GM19035 (cell line): Measurements from ENCODE around the gene TNK1.
"Not testable (repeated sequence)": the region's sequence is repeated elsewhere in the genome, so short reads cannot be mapped to it uniquely, and the experiment has no call there.

Experiments used
- ATAC-seq: cut with Tn5 transposase; IDR thresholded peaks from one replicate; pipeline ENCODE4 v1.9.1; 2021; ENCODE audit not compliant: unreplicated experiment

TNK1 gene

DNA sequence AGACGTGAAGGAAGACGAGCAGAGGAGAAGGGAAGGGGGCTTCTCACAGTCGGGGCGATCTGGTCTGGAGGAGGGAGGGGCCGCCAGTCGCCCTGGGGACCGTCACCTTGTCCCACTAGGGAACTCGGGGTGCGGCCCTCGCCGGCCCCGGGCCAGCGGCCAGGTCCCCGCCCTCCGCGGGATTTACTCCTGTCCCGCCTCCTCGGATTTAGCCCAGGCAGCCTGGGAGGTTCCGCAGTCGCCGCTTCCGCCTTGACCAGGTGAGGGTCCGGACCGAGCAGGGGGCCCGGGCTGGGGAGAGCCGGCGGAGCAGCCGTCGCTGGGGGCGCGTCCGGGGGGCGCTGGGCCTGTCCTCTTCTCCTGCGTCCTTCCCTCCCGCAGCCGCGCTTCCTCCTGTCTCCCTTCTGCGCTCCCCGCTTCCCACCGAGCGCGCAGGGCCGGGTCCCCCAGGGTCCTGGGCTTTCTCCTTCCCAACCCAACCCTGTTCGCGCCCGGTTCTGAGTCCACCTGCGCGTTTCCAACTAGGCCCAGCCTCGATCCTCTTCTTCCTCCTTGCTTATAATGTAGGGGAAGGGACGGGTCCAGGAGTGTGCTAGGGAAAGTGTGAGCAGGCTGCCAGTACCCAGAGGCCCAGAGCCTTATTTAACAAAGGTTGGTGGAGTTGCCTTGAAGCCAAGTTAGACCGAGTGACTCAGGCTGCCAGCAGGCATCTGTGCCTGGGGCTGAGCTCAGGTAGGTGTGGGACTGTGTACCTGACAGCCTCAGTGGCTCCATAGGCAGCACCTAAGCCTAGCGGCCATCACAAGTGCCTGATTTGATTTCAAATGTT, at the start of gene TNK1:
Gene TNK1, plus strand, starts transcription at position 235 of the 829 bp plus-strand sequence. CDS start 1,838 bp downstream, outside the sequence.
- no peak for ATAC-seq

DNA sequence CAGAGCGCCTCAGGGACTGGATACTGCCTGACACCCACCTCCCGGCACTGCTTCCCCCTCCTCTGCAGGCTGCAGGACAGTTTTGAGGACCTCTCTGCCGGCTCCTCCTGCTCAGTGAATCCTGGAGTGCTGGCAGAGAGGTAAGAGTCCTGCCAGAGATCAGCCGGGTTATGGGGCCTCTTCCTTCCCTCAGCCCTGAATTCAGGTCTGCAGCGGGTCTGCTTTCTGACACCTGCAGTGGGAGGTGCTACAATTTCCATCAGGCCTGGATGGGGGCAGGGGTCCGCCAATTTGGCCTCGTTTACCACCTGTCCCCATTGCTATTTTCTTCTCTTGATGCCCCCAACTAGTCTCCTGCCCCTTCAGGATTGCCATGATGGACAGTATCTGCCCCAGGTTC, 48.8 kb upstream of the TNK1 start:
- no peak for ATAC-seq

DNA sequence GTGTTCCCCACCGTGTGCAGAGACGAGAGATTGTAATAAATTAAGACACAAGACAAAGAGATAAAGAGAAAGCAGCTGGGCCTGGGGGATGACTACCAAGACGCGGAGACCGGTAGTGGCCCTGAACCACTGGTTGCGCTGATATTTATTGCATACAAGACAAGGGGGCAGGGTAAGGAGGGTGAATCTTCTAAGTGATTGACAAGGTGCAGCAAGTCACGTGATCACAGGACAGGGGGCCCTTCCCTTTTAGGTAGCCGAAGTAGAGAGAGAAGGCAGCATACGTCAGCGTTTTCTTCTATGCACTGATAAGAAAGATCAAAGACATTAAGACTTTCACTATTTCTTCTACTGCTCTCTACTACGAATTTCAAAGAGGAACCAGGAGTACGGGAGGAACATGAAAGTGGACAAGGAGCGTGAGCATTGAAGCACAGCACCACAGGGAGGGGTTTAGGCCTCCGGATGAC, 48.3 kb upstream of the TNK1 start:
- ATAC-seq: not testable (repeated sequence)

DNA sequence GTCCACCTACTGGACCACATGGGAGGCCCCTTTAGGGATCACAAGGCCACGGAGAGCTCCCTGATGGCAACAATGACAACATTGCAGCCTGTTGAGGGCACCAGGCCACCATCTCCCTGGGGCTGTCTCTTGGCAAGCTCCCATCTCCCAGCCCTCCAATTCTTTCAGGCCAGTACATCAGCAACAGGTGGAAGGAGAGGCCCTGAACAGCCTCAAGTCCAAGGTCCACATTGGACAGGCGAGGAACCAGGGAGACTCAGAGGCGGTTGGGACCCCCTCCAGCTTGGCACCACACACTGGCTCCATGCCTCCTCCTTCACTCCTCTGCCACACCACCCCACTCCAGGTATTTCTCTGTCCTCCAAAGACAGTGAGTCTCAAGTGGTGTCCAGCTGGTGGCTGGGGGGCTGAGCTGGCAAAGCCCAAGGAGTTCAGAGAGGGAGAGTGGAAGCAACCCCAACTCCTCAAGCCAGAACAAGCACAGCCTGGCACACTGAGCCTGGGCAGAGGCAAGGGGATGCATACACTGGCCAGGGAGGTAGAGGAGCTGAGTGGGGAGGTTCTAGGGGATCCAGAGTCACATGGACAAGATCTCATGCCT, 45.9 kb upstream of the TNK1 start:
- ATAC-seq: no peak

DNA sequence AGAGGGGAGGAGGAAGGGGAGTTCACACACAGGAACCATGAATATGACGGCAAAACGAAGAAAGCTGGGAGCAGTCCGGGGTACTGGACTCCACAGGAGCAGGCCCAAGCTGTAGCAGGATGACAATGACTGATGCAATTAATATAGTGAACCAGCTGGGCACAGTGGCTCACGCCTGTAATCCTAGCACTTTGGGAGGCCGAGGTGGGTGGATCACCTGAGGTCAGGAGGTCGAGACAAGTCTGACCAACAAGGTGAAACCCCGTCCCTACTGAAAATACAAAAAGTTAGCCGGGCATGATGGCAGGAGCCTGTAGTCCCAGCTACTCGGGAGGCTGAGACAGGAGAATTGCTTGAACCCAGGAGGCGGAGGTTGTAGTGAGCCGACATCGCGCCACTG, 45.1 kb upstream of the TNK1 start:
- ATAC-seq: not testable (repeated sequence)

DNA sequence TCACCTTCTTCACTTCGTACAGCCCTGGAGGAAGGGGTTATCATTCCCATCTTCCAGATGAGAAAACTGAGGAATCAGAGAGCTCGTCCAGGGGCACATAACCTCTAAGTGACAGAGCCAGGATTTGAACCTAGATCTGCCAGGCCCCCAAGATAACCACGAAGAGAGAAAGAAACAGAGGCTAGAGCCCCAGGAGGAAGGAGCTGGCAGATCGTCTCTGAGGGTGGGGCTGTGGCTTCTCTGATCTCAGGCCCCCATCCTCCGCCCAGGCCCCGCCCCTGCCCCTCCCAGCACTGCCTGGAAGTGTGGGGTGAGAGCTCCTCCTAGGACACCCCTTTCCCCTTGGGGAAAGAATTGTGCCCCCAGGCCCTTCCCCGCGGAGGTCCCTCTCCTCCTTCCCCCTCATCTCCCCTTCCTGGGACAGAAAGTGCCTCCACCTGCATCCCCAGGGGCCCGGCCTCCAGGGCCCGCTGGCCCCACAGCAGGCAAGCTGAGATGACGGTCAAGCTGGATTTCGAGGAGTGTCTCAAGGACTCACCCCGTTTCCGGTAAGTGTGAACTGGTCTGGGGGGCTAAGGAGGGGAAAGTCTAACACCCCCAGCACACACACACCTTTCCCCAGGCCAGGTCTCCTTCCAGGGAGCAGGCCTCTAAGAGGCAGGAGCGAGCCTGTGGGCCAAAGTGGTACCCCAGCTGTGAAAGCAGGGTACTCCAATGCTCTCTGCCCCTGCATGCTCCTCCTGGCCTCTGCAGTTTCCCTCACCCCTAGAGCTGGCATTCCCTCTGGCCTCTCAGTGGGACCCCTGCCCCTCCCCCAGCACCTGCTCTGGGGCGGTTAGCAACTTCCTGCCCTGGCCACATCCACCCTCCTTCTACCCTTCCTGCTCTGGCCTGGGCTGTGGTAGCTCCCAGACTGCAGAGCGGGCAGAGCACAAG, 44.4 kb upstream of the TNK1 start, which contains the start of gene ACAP1:
Gene ACAP1, plus strand, starts transcription at position 290 of the 936 bp plus-strand sequence. Its CDS starts 206 bp downstream, at position 496.
- peak; percentile 71 for ATAC-seq

DNA sequence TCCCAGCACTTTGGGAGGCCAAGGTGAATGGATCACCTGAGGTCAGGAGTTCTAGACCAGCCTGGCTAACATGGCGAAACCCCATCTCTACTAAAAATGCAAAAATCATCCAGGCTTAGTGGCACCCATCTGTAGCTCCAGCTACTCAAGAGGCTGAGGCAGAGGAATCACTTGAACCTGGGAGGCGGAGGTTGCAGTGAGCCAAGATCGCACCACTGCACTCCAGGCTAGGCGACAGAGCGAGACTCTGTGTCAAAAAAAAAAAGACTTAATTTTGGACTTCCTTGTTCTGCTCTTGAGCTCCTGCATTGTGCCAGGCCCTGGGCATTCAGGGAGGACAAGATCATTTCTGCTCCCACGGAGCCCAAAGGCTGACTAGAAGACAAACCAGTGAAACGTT, 43.3 kb upstream of the TNK1 start:
- not testable (repeated sequence) for ATAC-seq

DNA sequence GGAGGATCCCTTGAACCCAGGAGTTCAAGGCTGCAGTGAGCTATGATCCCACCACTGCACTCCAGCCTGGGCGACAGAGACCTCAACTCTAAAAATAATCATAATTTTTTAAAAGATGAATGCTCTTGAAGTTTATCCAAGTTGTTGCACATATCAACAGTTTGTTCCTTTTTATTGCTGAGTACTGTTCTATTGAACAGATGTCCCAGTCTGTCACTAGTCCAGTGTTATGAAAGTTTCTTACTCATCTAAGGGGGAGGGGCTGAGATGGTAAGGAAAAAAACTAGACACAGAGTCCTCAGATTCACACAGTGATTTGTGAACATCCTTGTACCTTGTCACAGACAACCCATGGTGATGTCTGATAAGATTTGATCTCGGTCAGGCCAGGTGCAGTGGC, 40.7 kb upstream of the TNK1 start:
- no peak for ATAC-seq

DNA sequence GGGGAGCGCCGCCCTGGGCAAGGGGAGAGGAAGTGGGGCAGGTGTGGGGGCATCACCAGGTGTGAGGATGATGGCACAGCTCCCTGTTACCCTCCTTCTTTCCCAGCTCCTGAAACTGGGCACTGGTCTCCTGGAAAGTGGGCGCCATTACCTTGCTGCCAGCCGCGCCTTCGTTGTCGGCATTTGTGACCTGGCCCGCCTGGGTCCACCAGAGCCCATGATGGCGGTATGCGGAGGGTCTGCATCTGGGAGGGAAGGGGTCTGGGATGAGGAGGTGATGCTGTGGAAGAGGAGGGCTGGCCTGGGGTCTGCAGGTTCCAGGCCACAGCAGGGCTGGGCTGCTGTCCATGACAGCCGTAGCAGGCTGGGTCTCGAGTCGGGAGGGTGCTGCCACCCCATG, 39.0 kb upstream of the TNK1 start:
- no peak for ATAC-seq

DNA sequence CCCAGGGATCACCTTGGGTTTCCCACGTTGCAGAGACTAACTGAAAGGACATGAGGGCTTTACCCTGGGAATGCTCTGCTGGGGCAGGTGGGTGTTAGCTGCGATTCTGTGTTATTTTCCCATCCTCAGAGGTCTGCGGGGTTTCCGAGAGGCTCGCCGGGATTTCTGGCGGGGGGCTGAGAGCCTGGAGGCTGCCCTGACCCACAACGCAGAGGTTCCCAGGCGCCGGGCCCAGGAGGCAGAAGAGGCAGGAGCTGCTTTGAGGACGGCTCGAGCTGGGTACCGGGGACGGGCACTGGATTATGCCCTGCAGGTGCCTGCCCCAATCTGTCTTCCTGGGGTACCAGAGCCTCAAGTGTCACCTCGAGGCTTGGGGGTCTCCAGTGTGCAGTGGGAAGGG, 37.6 kb upstream of the TNK1 start:
- ATAC-seq: no peak

DNA sequence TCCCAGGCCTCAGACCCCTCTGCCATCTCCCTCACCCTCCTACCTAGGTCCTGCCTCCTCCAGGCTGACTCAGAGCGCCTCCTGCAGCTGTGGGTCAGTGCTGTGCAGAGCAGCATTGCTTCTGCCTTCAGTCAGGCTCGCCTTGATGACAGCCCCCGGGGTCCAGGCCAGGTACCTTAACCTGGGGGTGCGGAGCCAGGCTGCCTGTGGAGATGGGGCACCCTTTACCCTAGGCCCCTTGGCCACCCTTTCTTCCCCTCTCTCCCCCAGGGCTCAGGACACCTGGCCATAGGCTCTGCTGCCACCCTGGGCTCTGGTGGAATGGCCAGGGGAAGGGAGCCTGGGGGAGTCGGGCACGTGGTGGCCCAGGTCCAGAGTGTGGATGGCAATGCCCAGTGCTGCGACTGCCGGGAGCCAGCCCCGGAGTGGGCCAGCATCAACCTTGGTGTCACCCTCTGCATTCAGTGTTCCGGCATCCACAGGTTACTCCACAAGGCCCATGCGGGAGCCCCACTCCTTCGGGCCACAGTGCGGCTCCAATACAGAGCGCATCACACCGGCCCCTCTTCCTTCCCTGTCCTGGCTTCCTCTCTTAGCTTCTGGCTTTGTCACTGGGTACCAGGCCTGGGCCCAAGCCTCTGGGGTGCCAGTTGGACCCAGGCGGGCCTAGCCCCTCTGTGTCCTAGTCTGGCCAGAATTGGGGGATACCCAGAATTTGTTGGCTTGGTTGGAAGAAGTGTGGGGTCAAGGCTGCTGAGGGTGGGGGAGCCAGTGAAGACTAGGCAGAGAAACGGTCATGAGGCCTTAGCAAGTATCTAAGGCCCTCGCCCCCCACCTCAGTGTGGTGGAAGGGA, 33.9 kb upstream of the TNK1 start:
- ATAC-seq: no peak

DNA sequence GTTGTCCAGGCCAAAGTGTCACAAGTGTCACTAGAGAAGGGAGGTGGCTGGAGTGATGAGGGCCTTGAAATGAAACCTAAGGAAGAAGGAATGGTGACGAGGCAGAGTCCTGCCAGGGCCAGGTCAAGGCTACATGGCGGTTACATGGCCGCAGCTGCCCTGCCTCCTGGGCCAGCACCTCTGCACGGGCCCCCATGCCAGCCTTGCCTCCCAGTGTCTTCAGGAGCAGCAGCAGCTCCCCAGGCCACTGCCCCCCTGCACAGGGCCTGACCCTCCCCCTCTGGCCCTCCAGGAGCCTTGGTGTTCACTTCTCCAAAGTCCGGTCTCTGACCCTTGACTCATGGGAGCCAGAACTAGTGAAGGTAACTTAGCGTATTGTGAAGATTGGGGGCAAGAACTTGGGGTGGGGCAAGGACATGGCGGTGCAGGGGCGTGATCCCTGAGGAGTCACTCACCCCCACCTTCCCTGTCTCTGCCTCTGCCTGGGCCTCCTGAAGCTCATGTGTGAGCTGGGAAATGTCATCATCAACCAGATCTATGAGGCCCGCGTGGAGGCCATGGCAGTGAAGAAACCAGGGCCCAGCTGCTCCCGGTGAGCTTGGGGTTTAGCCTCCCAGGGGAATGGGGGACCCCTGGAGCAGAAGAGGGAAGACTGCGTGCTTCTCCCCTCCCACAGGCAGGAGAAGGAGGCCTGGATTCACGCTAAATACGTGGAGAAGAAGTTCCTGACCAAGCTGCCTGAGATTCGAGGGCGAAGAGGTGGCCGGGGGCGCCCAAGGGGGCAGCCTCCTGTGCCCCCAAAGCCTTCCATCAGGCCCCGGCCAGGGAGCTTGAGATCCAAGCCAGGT, 33.0 kb upstream of the TNK1 start:
- ATAC-seq: no peak

DNA sequence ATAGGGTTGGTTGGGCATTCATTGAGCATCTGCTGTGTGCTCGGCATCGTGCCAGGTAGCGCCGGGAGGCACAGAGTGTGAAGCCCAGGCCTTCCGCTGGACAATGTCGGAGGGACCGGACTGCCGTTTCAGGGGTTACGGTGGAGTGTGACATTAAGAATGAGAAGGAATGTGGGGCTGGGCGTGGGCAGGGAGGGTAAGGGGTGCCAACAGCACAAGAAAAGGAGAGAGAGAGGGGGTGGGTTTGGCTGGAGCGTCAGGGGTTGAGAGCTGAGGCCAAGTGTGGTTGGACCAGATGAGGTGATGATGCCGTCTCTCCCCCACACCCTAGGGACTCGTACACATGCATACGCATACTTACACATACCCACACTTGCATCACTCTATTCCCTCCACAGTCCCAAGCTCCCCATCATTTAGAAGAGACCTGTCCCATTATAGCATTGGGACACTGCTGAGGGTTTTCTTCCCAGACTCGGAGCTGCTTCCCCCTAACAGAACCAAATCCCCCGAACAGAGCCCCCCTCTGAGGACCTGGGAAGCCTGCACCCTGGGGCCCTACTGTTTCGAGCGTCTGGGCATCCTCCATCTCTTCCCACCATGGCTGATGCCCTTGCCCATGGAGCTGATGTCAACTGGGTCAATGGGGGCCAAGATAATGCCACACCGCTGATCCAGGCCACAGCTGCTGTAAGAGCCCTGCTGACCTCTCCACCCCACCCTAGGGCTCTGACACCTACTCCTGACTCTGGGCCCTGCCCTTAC, 32.2 kb upstream of the TNK1 start:
- ATAC-seq: no peak

DNA sequence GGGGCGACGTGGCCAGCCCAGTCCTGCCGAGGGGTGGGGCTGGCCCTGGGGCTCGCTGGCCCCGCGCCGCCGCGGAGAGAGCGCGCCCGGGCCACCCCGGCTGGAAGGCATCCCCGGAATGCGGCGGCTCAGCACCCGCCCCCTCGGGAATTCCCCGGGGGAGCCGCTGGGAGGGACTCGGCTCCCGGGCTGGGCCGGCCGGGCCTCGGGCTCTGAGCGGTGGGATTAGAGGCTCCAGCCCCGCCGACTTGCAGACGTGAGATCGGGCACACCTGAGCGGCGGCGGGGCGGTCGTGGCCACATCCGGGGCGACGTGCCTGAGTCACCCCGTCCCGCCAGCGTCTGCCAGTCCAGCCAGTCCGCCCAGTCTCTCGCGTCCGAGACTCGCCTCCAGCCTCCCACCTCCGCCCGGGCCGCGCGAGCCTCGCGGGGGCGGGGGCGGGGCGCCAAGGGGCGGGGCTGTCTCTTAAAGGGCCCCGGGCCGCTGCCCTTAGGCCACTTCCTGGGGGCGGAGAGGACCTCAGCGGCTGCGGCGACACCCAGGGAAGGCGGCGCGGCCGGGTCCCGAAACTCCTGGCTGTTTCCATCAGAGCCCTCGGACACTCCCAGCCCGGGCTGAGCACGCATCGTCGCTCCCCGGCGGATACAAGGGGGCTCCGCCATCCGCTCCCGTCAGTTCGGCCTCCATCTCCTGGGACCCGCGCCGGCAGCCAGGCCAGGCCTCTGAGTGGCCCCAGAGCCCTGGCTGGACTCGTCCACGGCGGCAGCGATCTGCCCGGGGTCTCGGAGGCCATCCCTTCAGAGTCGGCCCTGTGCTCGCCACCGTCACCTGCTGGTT, 29.0 kb upstream of the TNK1 start, which contains the start of gene KCTD11:
Gene KCTD11, plus strand, starts transcription at position 498 of the 838 bp plus-strand sequence.
- peak; percentile 71 for ATAC-seq

DNA sequence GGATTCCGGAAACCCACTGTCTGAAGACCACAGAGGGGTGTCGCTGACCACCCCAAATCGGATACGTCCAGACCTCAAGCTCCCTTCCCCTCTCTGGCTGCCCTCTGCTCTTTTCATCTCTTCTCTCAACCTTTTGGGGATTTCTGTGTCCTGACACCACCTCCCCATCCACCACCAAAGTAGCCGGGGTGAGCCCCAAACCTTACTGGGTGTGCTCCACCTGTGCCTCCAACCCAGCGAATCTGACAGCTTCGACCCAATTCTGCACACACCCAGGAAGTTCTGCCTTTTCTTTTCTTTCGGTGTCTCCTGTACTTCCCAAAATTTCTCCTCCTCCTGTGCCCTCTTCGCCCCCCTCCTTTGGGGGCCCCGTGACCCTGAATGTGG, 28.4 kb upstream of the TNK1 start:
- ATAC-seq: no peak

DNA sequence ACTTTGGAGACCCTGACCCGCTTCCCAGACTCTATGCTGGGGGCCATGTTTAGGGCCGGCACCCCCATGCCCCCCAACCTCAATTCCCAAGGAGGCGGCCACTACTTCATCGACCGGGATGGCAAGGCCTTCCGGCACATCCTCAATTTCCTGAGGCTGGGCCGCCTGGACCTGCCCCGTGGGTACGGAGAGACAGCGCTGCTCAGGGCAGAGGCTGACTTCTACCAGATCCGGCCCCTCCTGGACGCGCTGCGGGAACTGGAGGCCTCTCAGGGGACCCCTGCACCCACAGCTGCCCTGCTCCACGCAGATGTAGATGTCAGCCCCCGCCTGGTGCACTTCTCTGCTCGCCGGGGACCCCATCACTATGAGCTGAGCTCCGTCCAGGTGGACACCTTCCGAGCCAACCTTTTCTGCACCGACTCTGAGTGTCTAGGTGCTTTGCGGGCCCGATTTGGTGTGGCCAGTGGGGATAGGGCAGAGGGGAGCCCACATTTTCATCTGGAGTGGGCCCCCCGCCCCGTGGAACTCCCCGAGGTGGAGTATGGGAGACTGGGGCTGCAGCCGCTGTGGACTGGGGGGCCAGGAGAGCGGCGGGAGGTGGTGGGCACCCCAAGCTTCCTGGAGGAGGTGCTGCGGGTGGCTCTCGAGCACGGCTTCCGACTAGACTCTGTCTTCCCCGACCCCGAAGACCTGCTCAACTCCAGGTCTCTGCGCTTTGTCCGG, 27.8 kb upstream of the TNK1 start:
- no peak for ATAC-seq

DNA sequence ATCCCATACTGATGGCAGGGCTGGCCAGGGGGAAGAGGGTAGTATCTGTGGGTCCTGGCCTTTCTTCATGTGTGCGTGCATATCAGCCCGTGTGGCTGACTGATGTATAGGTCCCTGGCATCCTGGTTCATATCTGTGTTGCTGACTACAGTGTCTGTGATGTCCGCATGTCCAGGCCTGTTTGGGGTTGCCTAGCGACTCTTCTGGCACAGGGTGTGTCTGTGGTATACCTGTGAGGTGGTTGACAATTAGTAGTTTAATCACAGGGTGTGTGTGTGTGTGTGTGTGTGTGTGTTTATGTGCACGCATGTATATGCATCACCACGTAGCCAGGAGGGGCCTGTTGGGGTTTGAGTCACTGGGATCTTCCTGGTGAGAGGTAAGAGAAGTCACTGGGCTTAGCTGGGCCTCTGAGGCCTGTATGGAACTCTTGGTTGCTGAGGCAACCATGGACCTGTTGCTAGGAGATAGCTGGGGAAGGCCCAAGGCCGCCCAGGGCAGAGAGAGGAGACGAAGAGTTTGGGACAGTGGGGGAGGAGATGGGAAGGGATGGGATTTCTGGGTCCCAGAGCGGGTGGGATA, 26.5 kb upstream of the TNK1 start:
- ATAC-seq: no peak
